Measurements from ENCODE around the gene TNPO1.
A peak's percentile ranks its signal among the peaks of the same experiment; 100 is the strongest.
"Not testable (repeated sequence)": the region's sequence is repeated elsewhere in the genome, so short reads cannot be mapped to it uniquely, and the experiment has no call there.

The TNPO1 gene

DNA sequence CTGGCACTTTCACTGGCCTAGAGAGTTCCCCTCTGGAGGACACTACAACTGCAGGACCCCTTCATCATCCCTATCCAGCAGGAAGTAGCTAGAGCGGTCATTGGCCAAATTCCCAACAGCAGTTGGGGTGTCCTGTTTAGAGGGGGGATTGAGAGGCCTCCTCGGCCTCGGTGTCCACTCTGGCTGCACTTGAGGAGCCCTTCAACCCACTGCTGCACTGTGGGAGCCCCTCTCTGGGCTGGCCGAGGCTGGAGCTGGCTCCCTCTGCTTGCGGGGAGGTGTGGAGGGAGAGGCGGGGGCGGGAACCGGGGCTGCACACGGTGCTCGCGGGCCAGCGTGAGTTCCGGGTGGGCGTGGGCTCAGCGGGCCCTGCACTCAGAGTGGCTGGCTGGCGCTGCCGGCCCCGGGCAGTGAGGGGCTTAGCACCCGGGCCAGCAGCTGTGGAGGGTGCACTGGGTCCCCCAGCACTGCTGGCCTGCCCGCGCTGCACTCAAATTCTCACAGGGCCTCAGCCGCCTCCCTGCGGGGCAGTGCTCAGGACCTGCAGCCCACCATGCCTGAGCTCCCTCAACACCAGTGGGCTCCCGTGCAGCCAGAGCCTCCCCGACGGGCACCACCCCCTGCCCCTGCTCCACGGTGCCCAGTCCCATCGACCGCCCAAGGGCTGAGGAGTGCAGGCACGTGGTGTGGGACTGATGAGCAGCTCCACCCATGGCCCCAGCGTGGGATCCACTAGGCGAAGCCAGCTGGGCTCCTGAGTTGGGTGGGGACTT, 118.7 kb downstream of the TNPO1 start:
- DNase-seq (ENCODE audit: low read depth in 2 of 2) = not testable (repeated sequence)

DNA sequence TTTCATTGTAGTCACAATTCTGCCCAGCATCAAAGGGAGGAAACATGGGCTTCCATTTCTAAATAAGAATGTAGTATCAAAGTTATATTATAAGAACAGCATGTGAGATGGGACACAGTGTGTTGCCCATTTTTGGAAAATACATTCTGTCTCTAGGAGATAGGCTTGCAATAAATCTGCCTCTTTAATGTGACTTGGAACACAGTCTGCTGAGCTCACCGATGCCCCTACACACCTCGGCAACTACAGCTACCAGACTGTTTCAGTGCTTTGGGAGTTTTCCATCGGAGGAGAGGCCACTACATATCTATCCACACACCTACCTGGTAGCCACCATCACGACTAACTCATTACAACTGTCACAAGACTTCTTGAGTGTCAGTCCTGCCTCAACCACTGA, 120.4 kb downstream of the TNPO1 start:
- DNase-seq (ENCODE audit: low read depth in 2 of 2) = no peak

DNA sequence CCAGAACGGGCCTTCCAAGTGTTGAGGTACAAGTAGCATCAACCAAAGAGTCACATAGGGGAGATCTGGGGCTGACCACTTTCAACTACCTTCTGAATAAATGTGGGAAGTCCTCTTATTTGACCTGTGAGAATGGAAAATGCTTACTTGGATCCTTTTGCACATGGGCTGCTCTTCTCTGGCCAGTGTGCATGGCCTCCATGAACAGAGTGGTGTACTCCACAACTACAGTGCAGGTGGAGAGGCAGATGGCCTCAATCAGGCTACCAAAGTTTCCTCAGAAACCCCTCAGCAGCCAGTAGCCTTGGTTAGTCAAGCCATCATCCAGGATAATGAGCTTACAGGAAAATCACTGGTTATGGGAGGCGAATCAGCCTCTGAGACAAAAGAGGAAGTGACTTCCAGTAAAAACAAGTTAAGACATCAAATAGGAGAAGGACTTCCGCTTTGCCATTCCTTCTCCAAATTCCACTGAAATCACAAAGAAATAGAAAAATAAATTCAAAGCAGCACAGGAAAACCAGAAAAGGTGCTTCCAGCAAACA, 121.1 kb downstream of the TNPO1 start:
- no peak for DNase-seq (ENCODE audit: low read depth in 2 of 2)

DNA sequence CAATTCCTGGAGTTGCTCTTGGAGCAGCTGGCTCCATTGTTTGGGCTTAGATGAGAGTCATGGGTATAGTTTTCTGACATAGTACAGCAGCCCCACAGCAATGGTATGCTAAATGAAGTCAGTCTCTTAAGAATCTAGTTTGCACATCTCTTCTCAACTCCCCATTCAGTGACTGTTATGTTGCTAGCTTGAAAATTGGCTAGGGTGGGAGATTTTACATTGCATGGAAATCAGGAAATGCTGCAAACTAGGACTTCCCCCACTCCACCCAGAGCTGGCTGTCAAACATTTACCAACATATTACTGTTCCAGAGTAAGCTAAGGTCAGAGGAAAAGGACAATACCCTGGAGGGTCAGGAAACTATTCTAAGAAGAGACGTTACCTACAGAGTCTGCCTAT, 121.7 kb downstream of the TNPO1 start:
- no peak for DNase-seq (ENCODE audit: low read depth in 2 of 2)

DNA sequence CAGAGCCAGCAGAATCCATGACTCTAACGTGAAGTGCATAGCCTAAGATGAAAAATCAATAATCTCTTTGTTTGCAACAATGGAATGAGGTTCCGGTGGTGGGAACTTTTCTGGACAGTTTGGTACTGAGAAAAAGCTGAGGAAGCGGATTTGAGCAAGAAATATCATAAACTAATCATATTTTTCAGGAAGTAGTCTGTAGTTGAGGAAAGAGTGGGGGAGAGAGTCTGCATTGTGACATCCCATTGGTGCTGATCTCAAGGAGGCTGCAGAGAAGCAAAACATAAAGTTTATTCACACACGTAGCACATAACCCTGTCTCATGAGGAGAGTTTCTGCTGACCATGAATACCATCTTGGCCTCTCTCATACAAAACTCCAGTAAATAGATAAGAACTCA, 123.6 kb downstream of the TNPO1 start:
- no peak for DNase-seq (ENCODE audit: low read depth in 2 of 2)

DNA sequence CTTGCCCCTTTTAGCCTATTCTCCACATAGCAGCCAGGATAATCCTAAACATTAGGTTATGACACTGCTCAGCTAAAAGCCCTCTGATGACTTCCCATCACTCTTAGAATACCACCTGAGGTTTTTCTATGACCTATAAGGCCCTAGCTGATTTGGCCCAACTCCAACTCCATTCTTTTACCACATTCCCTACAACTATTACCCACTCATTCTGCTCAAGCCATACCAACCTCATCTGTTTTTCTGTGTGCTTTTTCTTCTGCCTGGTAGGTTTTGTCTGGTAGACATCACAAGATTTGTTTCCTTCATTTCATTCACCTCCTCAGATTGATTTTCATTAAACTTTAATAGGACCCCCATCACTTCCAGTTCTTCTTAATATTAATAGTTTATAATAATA, 126.8 kb downstream of the TNPO1 start:
- DNase-seq (ENCODE audit: low read depth in 2 of 2) = no peak

DNA sequence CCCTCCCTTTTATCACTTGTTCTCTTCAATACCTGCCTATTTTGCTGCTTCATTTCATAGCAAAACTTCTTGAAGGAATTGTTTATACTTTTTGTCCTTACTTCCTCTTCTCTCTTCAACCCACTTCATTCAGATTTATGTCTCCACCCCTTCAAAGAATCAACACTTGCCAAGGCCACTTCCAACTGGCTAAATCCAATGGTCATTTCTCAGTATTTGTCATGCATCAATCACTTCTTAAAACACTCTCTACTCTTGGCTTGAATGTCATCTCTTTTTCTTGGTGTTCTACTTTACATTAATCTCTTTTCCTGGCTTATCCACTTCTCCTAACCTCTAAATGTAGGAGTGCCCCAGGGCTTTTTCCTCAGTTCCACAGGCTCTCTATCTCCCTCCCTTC, 131.0 kb downstream of the TNPO1 start:
- no peak for DNase-seq (ENCODE audit: low read depth in 2 of 2)

DNA sequence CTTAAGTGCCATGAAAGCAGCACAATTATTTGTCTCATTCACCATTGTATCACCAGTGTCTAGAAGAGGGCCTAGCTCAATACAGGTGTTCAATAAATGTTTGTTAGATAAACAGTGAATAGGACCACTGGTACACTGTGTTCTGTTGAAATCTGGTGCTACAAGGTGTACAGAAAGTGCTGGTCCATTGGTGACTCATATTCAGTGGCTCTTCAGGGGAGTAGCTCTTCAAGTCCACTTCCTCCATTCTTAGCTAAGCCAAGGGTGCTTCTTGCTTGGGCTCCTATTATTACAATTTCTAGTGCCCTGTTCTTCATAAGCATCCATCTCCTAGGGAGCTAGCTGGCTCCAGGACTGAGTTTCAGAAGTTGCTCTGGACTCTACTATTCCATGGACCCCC, 133.0 kb downstream of the TNPO1 start:
- no peak for DNase-seq (ENCODE audit: low read depth in 2 of 2)

DNA sequence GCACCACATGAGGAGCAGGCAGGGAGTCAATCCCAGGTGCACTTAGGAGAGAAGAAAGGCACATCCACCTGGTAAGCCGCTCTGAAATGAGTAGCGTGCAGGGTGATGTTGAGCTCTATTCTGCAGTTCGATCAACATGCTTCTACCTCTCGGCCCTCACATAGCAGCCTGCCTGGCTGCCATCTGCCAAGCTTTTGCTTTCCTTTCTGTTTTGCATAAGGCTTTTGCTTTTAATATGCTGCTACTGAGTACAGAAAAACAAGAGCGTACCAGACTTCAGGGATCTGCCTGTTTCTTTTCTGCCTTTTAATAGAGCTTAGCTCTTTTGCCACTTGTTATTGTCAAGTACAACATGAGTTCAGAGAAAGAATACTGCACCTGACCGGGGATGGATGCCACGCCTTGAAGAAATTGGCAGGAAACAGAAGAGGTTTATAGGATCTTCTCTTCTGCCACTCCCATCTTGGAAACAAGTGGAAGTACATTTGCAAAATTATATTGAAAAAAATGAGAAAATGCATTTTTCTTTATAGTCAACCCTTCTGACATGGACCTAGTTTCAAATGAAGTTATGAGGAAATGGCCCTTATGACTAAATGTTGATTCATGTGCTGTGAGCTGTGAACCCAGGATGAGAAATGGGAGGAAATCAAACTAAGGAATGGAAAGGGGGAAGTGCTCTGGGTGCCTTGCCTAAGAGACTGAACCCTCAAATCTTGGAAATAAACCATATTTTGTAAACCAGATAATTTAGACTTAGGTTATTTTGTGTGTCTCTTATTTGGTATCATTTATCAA, 135.4 kb downstream of the TNPO1 start:
- no peak for DNase-seq (ENCODE audit: low read depth in 2 of 2)

DNA sequence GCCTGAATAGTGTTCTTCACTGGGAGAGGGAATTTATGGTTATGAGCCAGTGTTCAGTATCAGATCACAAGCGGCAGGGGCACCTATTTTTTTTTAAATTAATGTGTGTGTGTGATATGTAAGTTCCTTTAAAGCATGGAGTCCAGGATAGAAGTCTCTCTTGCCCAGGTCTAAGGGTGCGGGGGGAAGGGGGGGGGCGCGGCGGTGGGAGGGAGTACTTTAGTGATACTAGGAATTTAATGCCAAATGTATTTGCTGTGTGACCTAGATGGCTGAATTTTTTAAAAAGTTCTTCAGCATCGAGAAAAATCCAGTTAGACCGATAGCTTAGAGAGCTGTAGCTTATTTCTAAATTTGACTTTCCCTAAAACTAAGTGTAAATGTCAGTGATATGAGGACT, 137.9 kb downstream of the TNPO1 start:
- DNase-seq (ENCODE audit: low read depth in 2 of 2) = no peak

DNA sequence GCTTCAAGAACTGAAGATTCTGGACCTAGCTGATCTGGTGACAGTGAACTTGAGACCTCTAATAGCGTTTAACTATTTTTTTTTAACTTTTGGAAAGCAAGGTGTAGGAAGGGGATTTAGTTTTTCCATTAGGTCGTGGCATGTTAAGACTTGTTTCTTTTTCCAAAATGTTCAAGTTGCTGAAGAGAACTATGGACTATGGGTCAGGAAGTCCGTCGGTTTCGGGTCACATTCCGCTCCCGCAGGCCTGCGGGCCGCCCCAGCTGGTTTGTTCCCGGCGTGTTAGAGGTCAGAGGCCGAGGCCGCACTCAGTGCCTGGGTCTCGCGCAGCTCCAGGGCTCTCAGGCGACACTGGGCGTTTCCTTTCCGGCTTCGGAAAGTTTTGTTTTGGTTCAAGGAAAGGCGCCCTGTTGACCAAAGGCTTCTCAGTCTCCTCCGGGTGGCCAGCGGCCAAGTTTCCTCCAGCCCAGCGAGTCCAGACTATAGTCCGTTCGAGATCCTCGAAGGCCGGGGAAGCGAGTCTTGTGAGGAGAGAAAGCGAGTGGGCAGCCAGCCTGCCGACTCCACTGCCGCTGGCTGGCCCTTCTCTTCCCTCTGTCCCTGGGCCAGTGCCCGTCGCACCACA, 138.8 kb downstream of the TNPO1 start:
- DNase-seq (ENCODE audit: low read depth in 2 of 2) = no peak

DNA sequence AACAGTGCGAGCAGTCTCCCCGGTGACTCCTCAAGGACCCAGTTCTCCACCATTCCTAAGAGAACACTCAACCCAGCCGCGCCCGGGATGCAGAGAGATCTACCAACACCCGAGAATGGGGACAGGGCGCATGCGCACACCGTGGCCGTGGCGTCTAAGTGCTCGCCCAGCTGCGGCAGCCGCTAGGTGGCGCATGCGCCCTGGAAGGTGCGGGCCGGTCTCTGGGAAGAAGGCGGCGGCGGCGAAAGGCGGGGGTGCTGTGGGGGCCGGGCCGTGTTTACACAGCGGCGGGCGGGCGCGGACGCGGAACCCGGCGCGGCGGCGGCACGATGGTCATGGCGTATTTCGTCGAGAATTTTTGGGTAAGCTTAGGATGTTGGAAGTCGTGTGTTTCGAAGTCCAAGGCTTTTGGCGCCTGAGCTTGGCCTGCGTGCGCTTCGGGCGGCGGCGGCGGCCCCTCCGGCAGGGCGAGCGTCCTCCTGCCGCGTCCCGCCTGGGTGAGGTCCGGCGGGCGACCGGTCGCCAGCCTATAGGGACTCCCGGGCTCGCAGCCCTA, 139.4 kb downstream of the TNPO1 start, which contains the start of gene FCHO2:
Gene FCHO2, plus strand, starts transcription at position 274 of the 556 bp plus-strand sequence. Its CDS starts 56 bp downstream, at position 330.
- peak; percentile 97 to 98 for DNase-seq (ENCODE audit: low read depth in 2 of 2)

DNA sequence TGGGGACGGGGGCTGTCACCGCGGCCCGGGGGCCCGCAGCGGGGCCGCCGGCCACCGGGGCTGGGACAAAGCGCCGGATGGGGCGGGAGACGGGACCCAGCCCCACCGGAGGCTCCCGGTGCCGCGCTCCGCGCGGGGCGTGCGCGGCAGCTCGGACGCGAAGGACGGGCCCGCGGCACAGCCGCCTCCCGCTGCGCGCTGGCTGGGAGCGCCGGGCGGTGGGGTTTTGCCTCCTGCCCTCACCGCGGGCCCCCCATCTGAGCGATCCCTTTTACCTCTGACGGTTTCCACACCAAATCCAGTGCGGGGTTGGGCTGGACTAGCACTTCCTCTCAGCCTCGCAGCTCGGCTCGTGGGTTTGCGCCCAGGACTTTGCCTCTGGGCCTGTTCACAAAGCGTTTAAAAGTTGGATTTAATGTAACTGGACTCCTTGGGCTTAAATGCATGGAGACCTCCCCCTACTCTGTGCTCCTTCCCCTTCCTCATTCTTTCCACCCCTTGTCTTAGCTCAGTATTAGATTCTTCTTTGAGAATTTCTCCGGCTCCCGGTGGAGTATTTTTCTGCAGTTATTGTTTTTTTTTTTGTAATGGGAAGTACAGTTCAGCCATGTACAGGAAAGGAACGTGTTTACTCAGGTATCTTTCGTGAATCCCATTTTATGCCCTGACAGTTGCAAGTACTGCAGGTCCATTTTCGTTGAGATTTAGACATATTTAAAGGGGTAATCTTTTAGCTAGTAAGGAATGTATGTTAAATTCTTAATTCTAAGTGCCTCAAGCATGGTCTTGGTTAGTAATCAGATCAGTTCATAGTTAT, 140.1 kb downstream of the TNPO1 start:
- peak in 1 of 2 donors; percentile 5 for DNase-seq (ENCODE audit: low read depth in 2 of 2)

DNA sequence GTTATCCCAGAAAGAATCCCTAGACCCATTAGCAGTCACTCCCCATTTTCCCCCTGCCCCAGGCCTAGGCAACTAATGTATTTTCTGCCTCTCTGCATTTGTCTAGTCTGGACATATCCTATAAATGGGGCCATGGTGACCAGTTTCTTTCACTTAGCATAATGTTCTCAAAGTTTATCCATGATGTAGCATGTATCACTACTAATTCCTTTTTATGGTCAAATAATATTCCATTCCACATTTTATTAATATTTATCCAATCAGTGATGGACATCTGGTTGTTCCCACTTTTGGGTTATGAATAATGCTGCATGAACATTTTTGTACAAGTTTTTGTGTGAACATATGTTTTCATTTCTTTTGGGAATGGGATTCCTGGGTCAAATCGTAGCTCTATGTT, 140.9 kb downstream of the TNPO1 start:
- no peak for DNase-seq (ENCODE audit: low read depth in 2 of 2)

DNA sequence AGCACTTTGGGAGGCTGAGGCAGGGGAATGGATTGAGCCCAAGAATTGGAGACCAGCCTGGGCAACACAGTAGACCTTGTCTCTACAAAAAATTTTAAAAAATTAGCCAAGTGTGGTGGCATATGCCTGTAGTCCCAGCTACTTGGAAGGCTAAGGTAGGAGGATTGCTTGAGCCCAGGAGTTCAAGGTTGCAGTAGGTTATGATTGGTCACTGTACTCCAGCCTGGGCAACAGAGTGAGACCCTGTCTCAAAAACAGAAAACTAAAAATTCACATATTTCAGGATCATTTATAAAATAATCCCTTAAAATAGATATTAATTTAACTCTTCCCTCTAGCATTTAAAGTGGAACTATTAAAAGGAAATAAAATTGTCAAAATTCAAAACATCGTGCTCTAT, 142.8 kb downstream of the TNPO1 start:
- DNase-seq (ENCODE audit: low read depth in 2 of 2) = no peak
